Effector memory CD8-positive, alpha-beta T cell (primary cell): Measurements from ENCODE around the gene RBP5.

Experiments
- ATAC-seq: fragments of 150-1000 bp; cut with Tn5 transposase; replicated peaks from 2 replicates; pipeline ENCODE4 v1.10.0; 2021; ENCODE audit warnings: mild to moderate bottlenecking, moderate library complexity
- DNase-seq, 3 experiments: peaks; one replicate each; pipeline ENCODE4 v3.0.0; 2021
- H3K27ac Mint-ChIP-seq, 2 donors: one replicate each; pipeline ENCODE4 v1.8.0; 2022; ENCODE audit warnings: mild to moderate bottlenecking in 2 of 2, mixed read lengths in 2 of 2, moderate library complexity in 2 of 2
- H3K27me3 Mint-ChIP-seq, 2 donors: one replicate each; pipeline ENCODE4 v1.8.0; 2022; ENCODE audit warnings: mixed read lengths in 2 of 2
- H3K36me3 Mint-ChIP-seq: one replicate; pipeline ENCODE4 v1.8.0; 2022; ENCODE audit warnings: mild to moderate bottlenecking, moderate library complexity, mixed read lengths; ENCODE audit not compliant: insufficient read depth
- H3K4me1 Mint-ChIP-seq, 2 donors: one replicate each; pipeline ENCODE4 v1.8.0; 2022; ENCODE audit warnings: low read depth in 2 of 2, mixed read lengths in 2 of 2
- H3K4me3 Mint-ChIP-seq, 2 donors: one replicate each; pipeline ENCODE4 v1.8.0; 2022; ENCODE audit warnings: mild to moderate bottlenecking in 2 of 2, mixed read lengths in 2 of 2, moderate library complexity in 2 of 2
- H3K9me3 Mint-ChIP-seq, 2 donors: one replicate each; pipeline ENCODE4 v1.8.0; 2022; ENCODE audit warnings: mixed read lengths in 2 of 2

The RBP5 gene

DNA sequence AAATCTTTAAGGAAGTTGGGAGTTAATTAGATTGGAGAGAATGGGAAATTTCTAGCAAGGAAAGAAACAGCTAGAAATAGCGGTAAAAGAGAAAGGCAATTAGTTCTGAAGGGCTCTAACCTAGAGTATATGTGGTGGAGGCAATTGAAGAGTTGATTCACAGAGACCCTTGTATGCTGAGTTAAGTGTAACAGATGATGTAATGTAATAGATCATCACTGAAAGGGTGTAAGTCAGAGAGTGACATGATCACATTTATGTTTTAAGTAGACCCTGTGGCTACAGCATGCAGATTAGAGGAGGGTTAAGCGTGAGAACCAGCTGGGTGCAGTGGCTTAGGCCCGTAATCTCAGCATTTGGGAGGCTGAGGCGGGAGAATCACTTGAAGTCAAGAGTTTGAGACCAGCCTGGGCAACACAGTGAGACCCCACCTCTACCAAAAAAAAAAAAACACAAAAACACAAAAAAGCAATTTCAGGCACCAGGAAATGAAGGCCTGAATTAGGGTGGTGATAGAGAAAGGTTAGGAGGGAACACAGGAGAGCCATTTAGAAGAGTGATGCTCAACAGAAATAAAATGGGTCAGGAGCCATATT lies 3.0 kb downstream of the RBP5 start:
- Mint-ChIP-seq H3K4me3 (no peak overlapping the region), H3K4me1 (peaks cover 8 to 14% of the 10 kb centered on the region in 2 donors), H3K9me3 (no peaks in the 10 kb centered on the region), H3K36me3 (peaks cover 18% of the 10 kb centered on the region), H3K27ac (no peak overlapping the region), H3K27me3 (no peaks in the 10 kb centered on the region)
- DNase-seq: no peak
- ATAC-seq: no peak

GRCh38 chr12:7123806-7124522 lies 4.7 kb downstream of the RBP5 start:
- Mint-ChIP-seq H3K9me3 (no peaks in the 10 kb centered on the region), H3K36me3 (peaks cover 10% of the 10 kb centered on the region), H3K27me3 (no peaks in the 10 kb centered on the region), H3K4me3 (no peak overlapping the region), H3K27ac (peak overlapping the region in 1 of 2 donors; percentile 25), H3K4me1 (peaks cover 2 to 4% of the 10 kb centered on the region in 2 donors)
- no peak for ATAC-seq
- no peak for DNase-seq

DNA sequence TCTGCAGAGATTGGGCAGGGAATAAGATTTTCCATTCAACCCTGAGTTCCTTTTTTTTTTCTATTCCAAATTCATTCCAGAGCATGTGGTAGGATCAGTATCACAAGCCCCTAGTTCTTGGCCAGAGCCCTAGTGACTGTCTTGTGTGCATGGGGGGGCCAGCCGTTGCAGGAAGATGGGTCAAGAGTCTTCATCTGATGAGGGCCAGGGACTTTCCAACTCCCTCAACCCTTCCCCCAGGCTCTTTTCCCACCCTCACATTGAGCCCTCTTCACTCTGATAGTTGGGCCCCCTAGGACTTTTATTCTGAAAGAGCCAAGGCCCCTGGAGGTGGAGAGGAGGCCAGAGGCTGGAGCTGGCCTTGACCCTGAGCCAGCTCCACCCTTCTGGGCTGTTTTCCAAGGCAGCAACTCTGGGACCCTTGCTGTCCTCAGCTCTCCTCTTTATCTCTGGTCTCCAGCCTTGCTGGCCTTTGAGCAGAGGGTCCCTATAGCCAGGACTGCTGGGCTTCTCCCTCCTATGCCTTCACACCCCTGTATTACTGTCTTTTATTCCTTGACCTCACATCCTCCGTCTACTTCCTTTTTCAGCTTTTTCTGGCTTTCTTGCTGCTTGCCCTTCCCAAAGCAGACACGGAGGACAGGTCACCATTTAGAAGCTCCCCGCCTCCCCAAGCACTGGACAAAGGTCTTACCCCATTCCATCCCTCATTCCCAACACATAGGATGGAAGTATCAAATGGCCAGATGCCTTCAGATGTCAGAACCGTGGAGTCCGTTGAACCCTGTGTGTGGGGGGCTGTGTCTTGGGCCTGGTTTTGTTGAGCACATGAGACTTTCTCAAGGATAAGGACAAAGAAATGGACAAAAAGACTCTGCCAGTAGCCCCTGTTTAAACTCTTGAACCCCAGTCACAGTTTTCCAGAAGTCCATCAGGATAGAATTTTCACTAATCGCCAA lies 5.6 kb downstream of the RBP5 start:
- Mint-ChIP-seq H3K27me3 (no peaks in the 10 kb centered on the region), H3K4me3 (no peak overlapping the region), H3K27ac (no peak overlapping the region), H3K4me1 (no peaks in the 10 kb centered on the region), H3K9me3 (no peaks in the 10 kb centered on the region), H3K36me3 (peaks cover 7% of the 10 kb centered on the region)
- DNase-seq (no peak), ATAC-seq (no peak)

DNA sequence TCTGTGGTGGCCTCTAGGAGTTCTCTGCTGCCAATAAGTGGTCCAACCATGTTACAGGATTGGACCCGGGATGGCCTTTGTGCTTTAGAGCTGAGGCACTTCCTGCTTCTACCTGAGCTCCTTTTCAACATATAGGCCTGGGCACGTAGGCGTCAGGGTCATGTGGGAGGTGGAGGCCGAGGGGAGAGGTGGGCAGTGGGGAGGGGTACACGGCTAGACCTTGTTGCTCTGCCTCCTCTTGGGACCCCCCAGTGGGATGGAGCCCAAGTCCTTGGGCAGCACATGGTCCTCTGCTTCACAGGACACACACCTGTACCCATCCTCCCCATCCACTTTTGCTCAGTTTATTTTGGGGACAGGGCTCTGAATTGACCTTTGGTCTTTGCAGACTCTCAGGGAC lies 7.4 kb downstream of the RBP5 start:
- no peak for DNase-seq
- Mint-ChIP-seq H3K4me3 (no peak overlapping the region), H3K27ac (no peak overlapping the region), H3K4me1 (no peaks in the 10 kb centered on the region), H3K27me3 (no peaks in the 10 kb centered on the region), H3K36me3 (peaks cover 11% of the 10 kb centered on the region), H3K9me3 (no peaks in the 10 kb centered on the region)
- ATAC-seq: no peak

DNA sequence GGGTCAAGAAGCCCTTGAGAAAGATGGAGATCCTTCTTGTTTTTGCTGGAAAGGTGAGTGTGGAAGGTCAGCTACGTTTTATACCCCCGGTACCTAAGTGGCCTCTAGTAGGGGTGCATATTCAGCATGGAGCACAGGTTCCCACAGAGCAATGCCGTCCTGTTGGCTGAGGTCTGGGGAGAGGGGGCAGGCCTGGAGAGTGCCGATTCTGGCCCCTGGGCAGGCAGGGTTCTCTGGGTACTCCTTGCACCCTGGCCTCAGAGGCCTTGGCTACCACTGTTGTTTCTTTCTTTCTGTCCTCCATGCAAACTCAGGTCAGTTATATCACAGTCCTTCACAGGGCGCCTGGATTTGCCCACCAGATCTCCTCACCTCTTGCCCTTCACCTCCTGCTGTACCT lies 8.5 kb downstream of the RBP5 start:
- ATAC-seq (no peak), DNase-seq (no peak)
- peaks cover 0 to 1% of the 10 kb centered on the region in 2 donors for H3K4me1 Mint-ChIP-seq
- no peak overlapping the region for H3K4me3 Mint-ChIP-seq
- peaks cover 11% of the 10 kb centered on the region for H3K36me3 Mint-ChIP-seq
- no peaks in the 10 kb centered on the region for H3K27me3 Mint-ChIP-seq
- H3K27ac Mint-ChIP-seq: no peak overlapping the region
- no peaks in the 10 kb centered on the region for H3K9me3 Mint-ChIP-seq

DNA sequence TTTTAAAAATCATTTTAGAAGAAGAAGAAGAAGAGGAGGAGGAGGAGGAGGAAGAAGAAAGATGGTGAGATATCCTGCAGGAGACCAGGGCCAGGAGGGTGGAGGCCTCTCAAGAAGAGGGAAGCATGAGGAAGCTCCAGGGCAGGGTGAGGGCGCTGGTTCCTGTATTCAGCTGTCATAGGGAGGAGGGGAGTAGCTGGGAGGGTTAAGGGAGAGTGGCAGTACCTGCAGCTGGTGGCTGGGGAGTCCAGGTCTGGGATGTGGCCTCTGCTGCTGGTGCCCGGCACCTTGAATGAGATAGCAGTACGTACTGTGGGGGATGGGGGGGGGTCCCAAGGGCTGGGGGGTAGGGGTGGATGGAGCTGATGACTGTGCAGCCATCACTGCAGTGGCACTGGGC lies 9.8 kb downstream of the RBP5 start:
- no peak for ATAC-seq
- Mint-ChIP-seq H3K27me3 (no peaks in the 10 kb centered on the region), H3K36me3 (peaks cover 8% of the 10 kb centered on the region), H3K27ac (no peak overlapping the region), H3K9me3 (no peaks in the 10 kb centered on the region), H3K4me1 (peaks cover 0 to 5% of the 10 kb centered on the region in 2 donors), H3K4me3 (no peak overlapping the region)
- DNase-seq: no peak

DNA sequence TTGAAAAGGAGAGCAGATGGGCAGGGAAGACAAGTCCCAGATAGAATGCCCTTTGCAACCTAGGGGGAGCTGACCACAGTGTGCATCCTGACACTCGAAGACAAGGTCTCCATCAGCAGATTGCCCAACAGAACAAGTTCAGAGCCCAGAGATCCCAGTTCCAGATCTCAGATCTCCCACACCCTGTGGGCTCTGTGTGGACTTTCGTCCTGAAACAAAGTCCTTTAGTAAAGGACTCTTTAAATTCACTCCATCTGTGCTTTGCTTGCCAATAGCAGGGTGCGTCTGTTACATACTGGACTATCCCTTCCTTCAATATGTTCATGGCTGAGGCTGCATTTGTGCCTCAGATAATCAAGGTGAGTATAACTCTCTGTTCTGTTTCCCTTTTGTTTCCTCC lies 11.0 kb downstream of the RBP5 start:
- Mint-ChIP-seq H3K36me3 (peaks cover 8% of the 10 kb centered on the region), H3K9me3 (no peaks in the 10 kb centered on the region), H3K4me1 (peaks cover 5 to 8% of the 10 kb centered on the region in 2 donors), H3K27me3 (no peaks in the 10 kb centered on the region), H3K4me3 (no peak overlapping the region), H3K27ac (no peak overlapping the region)
- ATAC-seq (no peak), DNase-seq (no peak)

- H3K36me3 Mint-ChIP-seq: peaks cover 8% of the 10 kb centered on the region
- no peak for DNase-seq
- no peaks in the 10 kb centered on the region for H3K9me3 Mint-ChIP-seq
- H3K27ac Mint-ChIP-seq: no peak overlapping the region
- ATAC-seq: no peak
- H3K4me3 Mint-ChIP-seq: no peak overlapping the region
- H3K4me1 Mint-ChIP-seq: peaks cover 5 to 8% of the 10 kb centered on the region in 2 donors
- no peaks in the 10 kb centered on the region for H3K27me3 Mint-ChIP-seq
These were observed 11.8 kb downstream of the RBP5 start for GRCh38 chr12:7116916-7117315.

DNA sequence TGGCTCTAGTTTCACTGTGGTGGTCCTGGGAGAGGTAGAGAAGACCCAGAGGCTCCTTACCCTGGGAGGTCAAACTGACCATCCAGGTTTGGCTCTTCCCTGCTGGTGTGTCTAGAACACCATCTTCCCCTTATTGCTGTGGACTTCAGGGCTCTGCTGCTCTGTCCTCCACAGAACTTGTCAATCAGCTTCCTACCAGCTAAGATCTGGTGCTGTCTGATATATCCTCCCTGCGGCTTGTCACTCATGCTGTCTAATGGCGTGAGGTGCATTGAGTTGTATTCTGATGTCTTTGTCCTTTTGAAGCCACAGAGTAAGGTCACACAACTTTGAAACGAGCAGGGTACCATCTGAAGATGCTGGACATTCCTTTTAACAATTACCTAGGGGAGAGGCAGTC lies 12.5 kb downstream of the RBP5 start:
- ATAC-seq: no peak
- DNase-seq: no peak

DNA sequence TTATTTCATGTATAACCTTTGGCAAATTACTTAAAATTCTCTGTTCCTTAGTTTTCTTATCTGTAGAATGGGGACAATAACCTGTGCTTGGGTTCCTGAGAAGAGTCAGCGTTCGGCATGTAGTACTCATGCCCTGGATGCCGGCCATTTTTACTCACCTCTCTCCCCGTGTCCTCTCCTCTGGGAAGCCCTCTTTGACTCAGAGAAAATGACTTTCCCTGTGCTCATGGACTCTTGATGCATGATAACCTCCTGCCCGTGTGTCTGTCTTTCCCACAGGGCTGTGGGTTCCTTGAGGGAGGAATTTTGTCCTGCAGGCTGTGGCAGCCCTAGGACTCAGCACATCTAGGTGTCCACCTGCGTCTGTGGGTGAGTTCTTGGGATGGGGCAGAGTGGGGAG lies 13.8 kb downstream of the RBP5 start:
- ATAC-seq: no peak
- no peak for DNase-seq
- H3K27ac Mint-ChIP-seq: no peak overlapping the region
- H3K4me1 Mint-ChIP-seq: peaks cover 11 to 12% of the 10 kb centered on the region in 2 donors
- no peaks in the 10 kb centered on the region for H3K9me3 Mint-ChIP-seq
- peaks cover 5% of the 10 kb centered on the region for H3K36me3 Mint-ChIP-seq
- H3K4me3 Mint-ChIP-seq: no peak overlapping the region
- no peaks in the 10 kb centered on the region for H3K27me3 Mint-ChIP-seq

More for the DNA sequence above, 12.5 kb downstream of the RBP5 start:
- Mint-ChIP-seq H3K4me3 (no peak overlapping the region), H3K27ac (no peak overlapping the region), H3K27me3 (no peaks in the 10 kb centered on the region), H3K36me3 (peaks cover 8% of the 10 kb centered on the region), H3K9me3 (no peaks in the 10 kb centered on the region), H3K4me1 (peaks cover 7 to 8% of the 10 kb centered on the region in 2 donors)

DNA sequence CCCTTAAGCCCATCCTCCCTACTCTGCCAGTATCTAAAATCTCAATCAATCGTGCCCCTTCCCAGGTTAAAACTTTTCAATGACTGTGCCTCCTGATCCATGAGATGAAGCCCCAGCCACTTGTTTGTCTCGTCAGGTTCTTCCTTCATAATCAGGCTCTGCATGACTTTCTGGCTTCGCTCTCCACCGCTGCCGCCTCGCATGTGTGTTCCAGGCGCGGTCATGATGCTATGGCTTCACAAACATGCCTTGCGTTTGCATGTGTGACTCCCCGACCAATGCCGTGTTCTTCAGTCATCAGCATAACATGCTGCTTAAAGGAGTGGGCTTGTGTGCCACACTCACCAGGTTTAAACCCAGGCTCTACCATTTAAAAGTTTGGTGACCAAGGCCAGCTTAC lies 14.7 kb downstream of the RBP5 start:
- DNase-seq: no peak
- no peaks in the 10 kb centered on the region for H3K9me3 Mint-ChIP-seq
- peak overlapping the region in 1 of 2 donors; percentile 74 for H3K27ac Mint-ChIP-seq
- H3K4me1 Mint-ChIP-seq: peaks cover 19 to 20% of the 10 kb centered on the region in 2 donors
- H3K27me3 Mint-ChIP-seq: no peaks in the 10 kb centered on the region
- H3K4me3 Mint-ChIP-seq: no peak overlapping the region
- no peak for ATAC-seq
- peaks cover 10% of the 10 kb centered on the region for H3K36me3 Mint-ChIP-seq

DNA sequence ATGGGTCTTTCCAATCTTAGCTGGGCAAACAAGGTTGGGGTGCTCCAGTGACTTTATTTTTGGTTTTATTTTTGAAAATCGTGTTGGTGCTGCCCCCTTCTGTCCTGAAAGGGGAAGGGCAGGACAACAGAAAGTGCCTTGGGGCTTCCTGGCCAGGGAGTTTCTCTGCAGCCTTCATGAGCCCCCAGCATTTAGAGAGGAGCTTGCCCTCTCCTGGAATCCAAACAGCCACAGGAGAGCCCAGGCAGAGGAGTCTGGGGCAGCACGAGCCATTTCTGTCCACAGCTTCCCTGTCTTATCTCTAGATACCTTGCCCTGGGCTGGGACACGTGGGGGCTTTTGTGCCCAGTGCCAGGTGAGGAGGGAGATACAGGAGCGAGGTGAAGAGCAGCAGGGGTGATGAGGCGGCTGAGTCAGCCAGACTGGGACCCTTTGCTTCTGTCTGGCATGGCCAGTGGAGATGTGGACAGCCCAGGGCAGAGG lies 15.3 kb downstream of the RBP5 start:
- DNase-seq (peak; percentile 40 to 56 (median 47)), ATAC-seq (peak; percentile 24)
- Mint-ChIP-seq H3K36me3 (peaks cover 12% of the 10 kb centered on the region), H3K4me1 (peaks cover 19 to 23% of the 10 kb centered on the region in 2 donors), H3K9me3 (no peaks in the 10 kb centered on the region), H3K4me3 (no peak overlapping the region), H3K27me3 (no peaks in the 10 kb centered on the region), H3K27ac (peak overlapping the region; percentile 44 to 74)

- no peak overlapping the region for H3K4me3 Mint-ChIP-seq
- H3K9me3 Mint-ChIP-seq: no peaks in the 10 kb centered on the region
- DNase-seq: no peak
- H3K4me1 Mint-ChIP-seq: peaks cover 27 to 32% of the 10 kb centered on the region in 2 donors
- no peaks in the 10 kb centered on the region for H3K27me3 Mint-ChIP-seq
- H3K27ac Mint-ChIP-seq: no peak overlapping the region
- peaks cover 15% of the 10 kb centered on the region for H3K36me3 Mint-ChIP-seq
- ATAC-seq: no peak
These were observed 16.6 kb downstream of the RBP5 start for GRCh38 chr12:7112041-7112440.
